Stimulated activated naive CD4-positive, alpha-beta T cell treated with Interleukin-2 at 50 U/mL for 16 hours (primary cell): ENCODE measurements around the gene LRRC73.
A peak's percentile ranks its signal among the peaks of the same experiment; 100 is the strongest.
"Not testable (repeated sequence)": the region's sequence is repeated elsewhere in the genome, so short reads cannot be mapped to it uniquely, and the experiment has no call there.

Experiments
- DNase-seq: peaks from one replicate; lab custom pipeline; 2025; lab: John Stamatoyannopoulos, UW

The LRRC73 gene

DNA sequence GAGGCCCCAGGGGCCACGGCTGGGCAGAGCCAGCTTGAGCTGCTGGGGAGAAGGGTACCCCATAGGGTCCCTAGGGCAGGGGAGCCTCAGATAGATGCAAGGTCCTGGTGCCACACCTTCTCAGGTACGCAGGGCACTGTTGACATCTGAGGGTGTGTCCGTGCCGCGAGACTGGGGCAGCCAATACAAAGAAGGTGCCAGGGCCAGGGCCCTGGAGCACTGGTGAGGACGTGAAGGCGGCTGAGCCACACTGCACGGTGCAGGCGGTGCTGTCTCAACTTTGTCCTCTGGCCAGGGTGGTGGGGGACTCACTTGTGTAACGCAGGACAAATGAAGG is 649 bp upstream of the LRRC73 start:
- no peak for DNase-seq

DNA sequence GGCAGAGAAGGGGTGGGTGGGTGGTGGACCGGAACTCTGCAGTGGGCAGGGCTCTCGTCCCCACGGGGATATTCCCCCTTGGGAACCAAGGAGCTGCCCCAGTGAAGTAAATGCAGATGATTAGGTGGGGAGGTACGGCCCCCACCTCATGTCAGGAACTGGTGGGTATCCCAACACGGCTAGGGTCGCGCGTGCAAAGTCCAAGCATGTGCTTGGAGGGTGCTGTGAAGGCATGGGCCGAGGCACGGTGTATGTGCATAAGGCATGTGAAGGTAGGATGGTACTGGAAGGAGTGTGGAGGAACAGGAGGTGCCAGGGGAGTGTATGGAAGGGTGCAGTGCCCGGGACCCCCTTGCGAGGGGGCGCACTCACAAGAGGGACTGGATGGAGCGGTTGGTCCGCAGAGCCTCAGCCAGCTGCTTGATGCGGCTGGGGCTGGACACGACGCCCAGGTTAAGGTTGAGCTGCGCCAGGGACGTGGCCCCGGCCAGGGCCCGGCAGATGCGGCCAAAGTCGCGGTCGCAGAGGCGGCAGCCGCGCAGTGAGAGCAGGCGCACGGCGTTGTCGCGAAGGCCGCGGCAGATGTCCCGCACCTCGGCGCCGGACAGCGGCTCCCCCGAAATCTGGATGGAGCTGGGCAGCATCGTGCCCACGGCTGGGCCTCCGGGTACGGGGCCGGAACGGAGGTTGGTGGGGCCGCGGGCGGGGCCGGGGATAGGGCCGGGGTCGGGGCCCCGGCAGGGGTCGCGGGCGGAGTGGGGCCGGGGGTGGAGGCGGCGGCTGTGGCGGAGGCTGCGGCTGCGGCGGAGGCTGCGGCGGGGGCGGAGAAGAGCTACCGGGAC is 783 bp downstream of the LRRC73 start:
- peak; percentile 25 for DNase-seq

DNA sequence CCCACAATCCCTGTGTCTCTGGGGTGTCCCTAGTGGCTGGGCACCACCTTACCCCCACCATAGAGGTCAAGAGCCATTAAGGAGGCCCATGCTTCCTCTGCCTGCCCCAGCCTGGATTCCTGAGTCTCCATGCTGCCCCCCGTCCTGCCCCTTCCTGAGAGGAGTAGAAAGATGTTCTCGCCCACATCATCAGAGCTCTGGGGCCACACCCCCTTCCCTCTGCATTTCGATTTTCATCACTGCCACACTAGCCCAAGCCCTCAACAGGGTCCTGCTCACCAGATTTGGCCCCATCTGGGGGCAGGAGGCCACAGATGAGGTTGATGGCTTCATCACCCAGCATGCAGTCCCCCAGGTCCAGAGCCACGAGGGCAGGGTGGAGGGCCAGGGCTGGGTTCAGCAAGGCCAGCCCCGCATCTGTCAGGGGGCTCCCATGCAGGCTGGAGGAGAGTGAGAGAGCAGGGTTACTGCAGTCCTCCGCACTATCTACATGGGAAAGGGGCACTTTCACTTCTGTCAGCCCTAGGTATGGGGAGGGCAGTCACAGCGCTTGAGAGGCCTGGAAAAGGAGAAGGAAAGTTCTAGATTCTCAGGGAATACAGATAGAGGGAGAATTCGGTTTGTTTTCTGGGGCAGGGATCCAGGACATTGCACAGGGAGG is 1.5 kb downstream of the LRRC73 start:
- no peak for DNase-seq

DNA sequence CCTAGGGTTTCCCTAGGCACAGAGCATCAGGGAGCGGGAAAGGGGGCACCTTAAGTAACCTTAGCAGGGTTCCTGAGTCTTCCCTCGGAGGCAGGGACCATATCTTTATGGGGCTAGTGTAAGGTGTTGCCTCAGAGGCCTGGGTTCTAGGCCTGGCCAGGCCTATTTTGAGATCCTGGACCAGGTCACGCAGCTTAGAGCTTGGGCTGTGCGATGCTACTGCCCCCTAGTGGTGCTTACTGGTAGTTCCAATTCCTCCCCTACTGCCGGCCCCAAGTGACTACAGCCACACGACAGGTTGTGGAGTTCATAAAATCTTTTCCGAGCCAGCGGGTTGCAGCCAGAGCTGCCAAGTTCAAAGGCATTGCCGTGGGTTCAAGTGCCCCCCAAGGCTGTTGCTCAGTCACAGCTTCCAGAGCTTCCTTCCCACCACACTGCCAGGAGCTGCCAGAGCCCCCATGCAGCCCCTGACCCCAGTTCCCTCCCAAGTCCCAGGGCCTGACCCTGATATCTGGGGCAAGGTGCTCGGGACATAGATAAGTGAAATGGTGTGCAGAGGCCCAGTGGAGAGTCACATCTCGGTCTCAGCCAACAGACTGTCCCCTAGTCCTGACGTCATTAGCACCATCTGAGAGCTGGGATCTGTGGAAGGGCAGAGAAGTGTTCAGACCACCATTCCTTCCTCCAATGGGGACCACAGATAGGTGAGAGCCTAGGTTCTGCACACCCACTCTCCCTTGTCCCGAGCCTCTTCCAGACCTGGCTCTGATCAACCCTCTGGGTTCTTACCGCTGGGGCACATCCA is 3.3 kb downstream of the LRRC73 start:
- peak; percentile 65 for DNase-seq

DNA sequence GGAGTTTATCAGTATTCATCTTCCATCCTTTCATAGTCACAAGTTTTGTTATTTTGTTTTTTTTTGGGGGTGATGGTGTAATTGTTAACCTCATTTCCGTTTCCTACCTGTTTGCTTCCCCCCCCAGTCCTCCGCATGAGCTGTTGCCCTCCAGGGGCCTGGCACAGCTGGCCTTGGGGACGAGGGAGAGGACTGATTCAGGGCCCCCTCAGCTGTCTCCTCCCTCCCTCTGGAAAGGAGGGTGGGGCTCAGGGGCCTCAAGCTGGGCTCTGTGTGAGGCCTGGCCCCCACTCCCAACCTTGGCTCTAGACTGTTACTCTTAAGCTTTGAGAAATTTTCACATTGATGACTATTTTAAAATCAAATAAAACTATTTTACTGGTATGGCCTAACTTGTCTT is 4.0 kb downstream of the LRRC73 start:
- no peak for DNase-seq

DNA sequence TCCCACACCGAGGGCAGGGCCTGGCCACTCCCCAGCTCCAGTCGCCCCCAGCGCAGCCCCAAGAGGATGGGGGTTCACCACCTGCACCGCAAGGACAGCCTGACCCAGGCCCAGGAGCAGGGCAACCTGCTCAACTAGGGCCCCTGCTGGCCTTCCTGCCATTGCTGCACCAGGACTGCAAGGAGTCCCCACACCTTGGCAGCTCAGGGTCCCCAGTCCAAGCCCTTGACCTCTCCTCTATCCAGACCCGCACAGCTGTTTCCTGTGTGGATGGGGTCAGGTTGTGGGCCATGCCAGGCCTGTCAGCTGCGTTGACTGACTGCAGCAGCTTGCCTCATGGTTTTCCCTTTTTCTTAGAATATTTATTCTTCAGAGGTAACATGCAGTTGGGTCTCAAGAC is 4.4 kb downstream of the LRRC73 start:
- DNase-seq = no peak

DNA sequence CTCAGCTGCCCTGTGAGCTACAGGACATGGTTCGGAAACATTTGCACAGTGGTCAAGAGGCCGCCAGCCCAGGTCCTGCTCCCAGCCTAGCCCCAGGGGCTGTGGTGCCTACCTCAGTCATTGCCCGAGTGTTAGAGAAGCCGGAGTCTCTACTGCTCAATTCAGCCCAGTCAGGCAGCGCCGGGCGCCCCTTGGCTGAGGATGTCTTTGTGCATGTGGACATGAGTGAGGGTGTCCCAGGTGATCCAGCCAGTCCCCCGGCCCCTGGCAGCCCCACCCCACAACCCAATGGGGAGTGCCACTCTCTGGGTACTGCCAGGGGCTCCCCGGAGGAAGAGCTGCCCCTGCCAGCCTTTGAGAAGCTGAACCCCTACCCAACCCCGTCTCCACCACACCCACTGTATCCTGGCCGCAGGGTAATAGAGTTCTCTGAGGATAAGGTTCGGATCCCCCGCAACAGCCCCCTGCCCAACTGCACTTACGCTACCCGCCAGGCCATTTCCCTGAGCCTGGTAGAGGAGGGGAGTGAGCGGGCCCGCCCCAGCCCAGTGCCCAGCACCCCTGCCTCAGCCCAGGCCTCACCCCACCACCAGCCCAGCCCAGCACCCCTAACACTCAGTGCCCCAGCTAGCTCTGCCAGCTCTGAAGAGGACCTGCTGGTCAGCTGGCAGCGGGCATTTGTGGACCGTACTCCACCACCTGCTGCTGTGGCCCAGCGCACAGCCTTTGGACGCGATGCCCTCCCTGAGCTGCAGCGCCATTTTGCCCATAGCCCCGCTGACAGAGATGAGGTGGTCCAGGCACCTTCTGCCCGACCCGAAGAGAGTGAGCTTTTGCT is 5.2 kb downstream of the LRRC73 start:
- no peak for DNase-seq

DNA sequence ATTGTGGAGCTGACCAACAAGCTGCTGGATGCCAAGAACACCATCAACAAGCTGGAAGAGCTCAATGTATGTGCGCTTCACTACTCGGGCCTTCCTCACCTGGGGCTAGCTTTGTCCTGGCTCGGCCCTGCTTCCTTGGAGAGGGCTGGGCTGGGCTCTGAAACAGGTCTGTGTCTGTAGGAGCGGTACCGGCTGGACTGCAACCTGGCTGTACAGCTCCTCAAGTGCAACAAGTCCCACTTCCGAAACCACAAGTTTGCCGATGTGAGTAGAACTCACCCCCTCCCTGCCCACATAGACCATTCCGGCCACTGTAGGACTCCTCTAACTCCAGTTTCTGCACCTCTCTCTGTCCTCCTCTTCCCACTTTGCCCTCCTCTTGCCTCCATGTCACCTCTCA is 6.7 kb downstream of the LRRC73 start:
- no peak for DNase-seq

DNA sequence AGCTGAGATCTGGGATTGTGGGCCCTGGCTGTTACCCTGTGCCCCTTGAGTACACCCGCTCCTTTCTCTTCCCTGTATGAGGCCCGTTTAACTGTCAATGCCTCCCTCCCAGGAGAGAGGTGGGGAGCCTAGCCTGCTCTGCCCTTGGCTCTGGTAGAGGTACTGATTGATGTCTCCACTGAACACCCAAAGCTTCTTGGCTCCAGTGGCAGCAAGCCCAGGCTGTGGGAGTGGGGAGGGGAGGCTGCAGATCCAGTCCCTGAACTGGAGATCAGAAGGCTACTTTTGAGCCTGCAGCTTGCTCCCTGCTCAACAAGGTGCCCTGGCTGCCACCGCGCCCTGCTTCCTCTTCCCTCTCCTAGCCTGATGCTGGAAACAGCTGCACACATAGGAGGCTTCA is 7.5 kb downstream of the LRRC73 start:
- DNase-seq = no peak

DNA sequence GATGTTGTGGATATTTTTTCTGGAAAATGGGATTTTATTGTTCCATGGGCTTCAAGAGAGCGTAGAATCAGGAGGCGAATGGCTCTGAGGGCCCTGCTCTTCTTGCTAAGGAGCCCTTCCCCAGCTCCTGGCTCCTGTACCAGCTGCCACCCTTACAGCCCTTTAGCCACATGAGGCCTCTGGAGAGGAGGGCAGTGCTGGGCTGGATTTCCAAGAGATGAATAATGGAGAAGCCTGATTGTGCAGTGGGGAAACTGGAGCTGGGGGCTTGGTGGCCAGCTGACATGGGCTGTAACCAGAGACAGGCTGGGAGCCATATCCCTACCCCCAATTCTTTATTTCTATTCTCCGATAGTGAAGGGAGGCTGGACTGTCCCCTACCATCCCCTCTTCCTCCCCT is 9.2 kb downstream of the LRRC73 start:
- DNase-seq = no peak

DNA sequence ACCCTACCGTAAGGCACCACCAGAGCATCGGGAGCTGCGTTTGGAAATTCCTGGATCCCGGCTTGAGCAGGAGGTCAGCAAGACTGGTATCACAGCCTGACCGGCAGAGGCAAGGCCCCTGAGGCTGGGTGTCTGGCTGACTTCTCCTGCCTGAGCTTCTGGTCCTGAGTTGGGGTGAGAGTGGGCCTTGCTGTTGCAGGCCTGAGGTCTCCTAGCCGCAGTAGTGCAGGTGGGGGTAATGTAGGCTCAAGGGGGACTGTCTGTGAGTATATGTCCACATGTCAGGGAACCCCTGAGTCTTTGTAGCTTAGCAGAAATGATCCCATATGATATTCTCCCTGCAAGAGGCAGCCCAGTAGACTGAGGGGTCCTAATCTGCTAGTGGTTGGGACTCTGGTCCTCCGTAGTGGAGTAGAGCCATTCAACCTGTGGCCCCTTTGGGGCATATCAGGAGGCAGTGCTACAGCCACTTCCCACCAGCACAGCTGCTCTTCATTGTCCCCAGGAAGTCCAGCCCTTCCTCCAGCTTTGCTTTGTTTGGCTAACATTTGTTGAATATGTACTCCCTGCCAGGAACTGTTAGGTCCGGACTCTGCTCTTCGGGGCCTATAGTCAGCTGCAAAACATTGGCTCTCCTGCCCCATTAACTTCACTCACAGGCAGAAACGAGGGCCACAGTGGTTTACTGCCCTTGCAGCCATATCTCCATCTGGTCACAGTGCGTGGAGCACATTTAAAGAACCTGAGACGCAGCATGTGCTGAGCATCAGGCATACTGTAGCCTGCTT is 10.9 kb downstream of the LRRC73 start:
- no peak for DNase-seq

DNA sequence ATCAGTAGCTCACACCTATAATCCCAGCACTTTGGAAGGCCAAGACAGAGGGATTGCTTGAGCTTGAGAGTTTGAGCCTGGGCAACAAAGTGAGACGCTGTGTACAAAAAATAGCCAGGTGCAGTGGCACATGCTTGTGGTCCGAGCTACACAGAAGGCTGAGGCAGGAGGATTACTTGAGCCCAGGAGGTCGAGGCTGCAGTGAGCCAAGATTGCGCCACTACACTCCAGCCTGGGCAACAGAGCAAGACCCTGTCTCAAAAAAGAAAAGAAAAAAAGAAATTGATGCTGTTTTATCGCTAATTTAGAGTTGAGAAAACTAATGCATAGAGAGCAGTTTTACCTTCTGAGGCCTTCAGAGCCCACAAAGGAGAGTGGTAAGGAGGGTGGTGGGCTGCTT is 11.9 kb downstream of the LRRC73 start:
- not testable (repeated sequence) for DNase-seq

DNA sequence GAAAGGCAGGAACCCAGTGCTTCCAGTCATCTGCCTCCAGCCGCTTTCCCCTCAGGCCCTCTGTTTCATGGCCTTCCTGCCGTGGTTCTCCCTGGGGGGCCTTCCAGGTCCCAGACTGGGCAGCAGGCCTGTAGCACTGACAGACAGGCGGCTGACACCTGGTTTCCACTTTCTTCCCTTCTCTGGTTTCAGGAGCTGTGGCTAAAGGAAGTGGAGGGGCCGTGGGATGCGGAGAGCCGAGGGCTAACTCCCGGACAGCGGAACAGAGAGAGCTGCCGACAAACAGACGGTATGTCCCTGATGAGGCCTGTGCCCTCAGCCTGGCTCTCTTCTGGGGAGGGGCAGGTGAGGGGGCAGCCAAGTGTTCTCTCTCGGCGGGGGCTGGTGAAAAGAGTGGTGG is 12.5 kb downstream of the LRRC73 start:
- no peak for DNase-seq

DNA sequence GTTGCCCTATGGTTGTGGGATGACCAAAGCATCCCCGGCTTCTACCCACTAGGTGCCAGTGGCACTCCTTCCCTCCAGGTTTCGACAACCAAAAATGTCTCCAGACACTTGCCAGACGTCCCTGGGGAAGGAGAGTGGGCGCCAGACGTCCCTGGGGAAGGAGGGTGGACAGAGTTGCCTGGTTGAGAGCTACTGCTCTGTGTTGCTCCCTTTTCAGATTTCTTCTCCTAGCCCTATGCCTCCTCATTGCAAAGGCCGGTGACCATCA is 13.1 kb downstream of the LRRC73 start:
- no peak for DNase-seq

DNA sequence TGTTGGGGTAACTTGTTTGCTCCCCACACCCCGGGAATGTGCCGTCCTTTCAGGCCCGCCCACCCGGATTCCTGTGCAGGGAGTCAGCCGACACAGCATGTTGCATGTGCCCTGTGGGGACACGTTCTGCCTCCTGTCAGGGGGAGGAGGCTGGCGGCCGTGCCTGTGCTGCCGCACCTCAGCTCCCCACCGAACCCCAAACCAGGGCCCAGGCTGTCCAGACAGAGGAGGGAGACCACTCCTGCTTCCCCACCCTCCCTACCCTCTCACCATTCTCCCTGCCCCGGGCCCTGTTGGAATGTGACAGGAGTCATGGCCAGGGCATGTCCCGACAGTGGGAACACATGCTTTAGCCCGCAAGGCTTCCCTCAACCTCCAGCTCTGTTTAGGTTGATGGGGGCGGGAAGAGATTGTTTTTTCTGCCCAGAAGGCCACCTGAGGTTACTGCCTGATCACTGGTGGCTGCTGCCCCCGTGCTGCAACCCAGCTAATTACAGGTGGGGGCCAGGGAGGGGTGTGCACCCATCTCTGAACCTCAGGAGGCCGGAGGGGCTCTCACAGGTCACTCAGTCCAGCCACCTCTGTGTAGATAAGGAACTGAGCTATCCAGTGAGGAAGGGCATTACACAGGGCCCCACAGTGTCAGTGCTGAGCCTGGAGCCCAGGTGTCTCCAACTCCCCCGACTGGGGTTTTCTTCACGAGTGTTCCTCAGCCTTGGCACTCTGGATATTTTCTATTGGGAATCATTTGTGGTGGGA is 13.6 kb downstream of the LRRC73 start:
- no peak for DNase-seq

DNA sequence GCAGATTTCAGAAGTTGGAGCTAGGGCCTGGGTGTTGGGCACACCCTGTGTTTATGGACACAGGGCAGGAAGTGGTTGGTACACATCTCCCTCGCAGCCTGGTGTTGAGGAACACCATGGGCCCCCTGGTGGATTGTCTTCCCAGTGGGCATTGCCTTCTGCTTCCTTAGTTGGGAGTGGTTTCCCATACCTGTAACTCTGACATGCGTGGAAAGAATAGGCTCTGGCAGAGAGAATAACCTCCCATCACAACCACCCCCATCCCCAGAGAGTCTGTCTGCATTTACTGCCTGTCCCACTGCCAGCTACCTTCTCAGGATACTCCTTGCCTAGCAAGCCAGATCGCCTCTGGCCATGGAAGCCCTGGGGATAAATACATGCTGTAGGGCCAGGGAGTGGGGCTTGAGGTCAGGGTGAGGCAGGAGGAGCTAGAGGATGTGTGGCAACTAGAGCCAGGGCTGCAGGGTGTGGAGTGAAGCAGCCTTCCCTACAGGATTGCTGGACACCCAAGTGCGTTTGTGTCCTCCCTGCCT is 14.7 kb downstream of the LRRC73 start:
- DNase-seq = no peak

DNA sequence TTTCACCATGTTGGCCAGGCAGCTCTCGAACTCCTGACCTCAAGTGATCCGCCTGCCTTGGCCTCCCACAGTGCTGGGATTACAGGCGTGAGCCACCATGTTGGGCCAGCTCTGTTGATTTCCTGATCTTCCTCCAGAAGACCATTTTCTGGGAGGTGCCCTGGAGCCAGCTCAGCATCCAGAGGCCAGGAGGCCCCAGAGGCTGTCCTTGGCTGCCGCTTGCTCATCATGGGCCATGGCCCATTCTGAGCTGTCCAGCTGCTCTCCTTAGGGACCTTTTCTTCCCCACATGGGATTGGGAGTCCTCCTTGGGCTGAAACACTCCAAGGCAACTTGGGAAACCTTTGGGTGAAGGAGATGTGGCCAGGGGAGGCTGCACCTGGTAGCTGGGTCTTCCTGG is 15.4 kb downstream of the LRRC73 start:
- no peak for DNase-seq

DNA sequence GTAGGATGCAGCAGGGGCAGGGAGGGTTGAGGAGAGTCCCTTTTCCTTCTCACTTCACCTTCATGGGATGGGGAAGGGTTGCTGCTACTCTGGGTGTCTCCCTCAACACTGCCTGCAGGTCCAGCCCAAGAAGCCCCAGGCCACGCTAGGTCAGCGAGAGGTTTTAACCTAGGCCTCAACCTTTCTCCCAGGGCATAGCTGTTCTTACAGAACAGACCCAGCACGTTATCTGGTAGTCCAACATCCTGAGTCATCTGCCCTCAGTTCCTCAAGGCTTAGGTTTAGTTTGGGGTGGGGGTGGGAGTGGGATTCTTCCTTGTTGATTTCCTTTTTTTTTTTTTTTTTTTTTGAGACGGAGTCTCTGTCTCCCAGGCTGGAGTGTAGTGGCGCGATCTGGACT is 15.8 kb downstream of the LRRC73 start:
- no peak for DNase-seq

DNA sequence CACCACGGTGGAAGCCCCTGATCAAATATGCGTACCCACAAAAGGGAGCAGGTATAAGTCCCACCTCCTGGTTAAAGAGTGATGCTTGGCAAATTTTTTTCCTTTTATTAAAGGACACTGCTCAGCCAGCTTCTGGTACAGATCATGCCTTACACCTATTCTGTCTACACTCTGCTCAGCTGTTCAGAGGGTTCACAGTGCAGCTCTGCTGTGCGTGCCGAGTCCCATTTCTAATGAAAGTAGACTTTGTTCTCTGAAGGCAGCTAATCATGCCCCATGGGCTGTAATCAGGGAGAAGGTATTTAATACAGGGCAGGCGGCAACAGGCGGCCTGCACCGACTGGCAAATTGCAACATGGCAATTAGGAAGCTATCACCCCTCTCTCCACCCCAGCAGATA is 16.3 kb downstream of the LRRC73 start:
- no peak for DNase-seq

DNA sequence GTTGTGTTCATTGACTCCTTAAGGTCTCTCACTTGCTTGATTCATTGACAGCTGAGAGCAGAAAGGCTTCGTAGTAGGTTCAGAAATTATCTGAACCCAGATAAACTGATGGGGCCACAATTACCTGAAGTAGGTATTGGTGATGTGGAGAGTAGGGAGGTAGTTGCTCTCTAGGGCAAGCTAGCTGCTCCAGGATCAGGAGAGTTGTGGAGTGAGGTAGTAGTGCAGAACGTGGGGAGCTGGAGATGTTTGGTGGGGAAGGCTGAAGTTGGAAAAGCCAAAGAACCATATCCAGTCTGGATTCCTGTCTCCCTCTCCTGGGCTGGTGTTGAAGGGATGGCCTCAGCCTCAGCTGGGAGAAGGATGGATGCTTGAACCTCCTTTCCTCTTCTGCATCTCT is 16.9 kb downstream of the LRRC73 start:
- DNase-seq = no peak

DNA sequence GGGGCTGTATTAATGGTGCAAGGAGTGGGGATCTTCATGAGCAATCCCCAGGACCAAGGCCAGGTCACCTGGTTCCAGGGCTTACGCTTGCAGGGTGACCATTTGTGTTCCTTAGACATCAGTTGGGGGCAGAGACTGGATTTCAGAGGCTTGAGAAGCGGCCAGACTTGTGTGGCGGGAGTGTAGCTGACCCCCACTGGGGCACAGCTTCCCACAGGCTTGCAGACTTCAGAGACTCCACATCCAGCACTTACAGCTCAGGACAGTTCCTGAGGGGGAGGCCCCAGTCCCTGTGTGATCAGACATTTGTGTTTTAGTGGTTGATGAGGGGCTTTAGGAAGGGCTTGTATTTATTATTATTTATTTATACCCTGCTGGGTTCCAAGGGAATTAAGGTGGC is 17.5 kb downstream of the LRRC73 start:
- DNase-seq = no peak
